NCI-H1092 (cell line): Measurements from ENCODE around the gene SREBF1.

Experiments
- DNase-seq: peaks from one replicate; lab custom pipeline; 2025; lab: John Stamatoyannopoulos, UW

SREBF1 gene

DNA sequence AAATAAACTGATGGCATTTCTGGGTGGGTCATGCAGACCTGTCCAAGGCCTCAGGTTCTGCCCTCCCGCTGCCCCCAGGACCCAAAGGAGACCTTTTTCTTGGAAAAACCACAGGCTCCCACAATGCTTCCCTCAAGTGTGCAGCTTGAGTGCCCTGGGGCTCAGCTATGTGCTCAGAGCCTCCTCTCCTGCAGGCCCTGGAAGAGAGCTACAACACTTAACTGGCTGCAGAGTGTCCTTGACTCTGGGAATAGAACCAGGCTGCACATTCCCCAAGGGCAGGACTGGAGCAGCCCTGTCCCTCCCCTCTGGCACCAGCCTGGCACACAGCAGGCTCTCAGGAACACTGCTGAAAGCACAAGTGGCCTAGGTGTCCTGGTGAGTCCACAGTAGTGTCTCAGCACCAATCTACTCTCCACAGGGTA lies 4.8 kb upstream of the SREBF1 start:
- peak; percentile 28 for DNase-seq

DNA sequence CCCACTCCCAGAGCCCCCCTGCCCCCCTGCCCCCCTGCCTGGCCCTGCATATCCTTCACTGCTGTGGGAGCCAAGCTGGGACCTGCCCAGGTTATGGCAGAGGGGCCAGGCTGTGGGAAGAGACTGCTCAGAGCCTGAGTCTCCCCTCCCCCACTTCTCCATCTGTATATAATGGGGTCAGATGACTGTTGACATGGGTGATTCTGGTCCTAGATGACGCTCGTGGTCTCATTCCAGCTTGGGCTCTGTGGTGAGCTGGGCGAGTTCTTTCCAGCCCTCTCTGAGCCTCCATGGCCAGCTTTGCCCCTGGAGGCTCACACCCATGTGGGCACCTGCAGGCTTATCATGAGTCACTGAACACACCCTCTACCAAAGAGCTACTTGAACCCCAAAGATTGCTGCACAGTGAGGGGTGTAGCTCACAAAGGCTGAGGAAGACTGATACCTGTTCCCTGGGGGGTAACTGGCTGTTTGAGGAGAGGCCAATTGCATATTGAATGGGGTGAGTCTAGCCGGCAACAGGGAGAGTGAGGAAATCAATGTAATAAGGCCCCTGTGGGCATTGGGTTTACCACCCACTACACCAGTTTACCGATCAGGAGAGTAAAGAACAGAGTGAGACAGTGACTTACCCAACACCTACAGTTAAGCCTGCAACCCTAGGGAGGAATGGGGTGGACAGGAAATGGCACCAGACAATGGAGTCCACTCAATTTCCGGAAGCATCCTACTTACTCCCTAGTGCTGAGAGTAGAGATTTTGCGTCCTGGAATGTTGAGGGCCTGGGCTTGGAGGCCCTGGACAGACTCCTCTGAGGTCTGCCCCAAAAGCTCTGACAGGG lies 4.2 kb upstream of the SREBF1 start:
- no peak for DNase-seq

- peak; percentile 55 for DNase-seq
Measured at GRCh38 chr17:17839791-17840707, 3.3 kb upstream of the SREBF1 start.

DNA sequence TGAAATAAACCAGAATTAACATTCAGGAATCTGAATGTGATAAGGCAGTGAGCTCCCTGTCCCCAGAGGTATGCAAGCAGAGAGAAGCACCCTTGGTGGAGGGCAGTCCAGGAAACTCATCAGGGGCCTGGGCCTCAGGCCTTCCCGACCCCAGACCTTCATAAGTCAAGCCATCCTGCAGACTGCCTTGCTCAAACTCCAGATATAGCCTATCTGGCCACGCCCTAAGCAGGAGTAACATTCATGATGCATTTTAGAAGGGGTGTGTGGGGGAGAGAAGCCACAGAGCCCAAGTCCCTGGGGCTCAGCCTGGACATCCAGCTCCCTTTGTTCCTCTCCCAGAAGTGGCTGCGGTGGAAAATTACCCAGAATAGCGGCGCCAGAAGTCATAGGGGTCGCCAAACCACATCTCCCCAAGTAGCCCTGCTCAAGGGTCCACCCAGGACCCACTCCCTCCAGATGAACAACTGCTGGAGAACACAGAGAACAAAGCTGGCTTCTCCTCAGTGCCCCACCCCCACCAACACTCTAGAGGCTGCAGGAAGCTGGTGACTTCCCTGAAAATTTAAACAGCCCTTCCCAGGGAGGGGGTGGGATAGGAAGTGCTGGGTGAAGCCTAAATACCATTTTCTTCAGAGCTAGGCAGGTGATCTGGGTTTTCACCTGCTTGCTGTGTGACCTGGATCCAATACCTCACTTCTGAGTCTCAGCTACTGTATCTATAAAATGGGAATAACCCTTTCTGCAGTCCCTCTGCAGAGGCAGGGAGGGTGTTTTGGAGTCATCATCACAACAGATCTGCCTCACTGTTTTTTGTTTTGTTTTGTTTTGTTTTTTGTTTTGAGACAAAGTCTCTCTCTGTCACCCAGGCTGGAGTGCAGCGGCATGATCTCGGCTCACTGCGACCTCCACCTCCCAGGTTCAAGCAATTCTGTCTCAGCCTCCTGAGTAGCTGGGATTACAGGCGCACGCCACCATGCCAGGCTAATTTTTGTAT lies 1.5 kb upstream of the SREBF1 start:
- no peak for DNase-seq

- no peak for DNase-seq
Measured at GRCh38 chr17:17837380-17837821, 615 bp upstream of the SREBF1 start.

GRCh38 chr17:17836250-17836817 lies 452 bp downstream of the SREBF1 start:
- DNase-seq: peak; percentile 93

- DNase-seq: no peak
Measured at GRCh38 chr17:17835415-17836249, 1.2 kb downstream of the SREBF1 start.

GRCh38 chr17:17834974-17835373 lies 1.8 kb downstream of the SREBF1 start:
- no peak for DNase-seq

GRCh38 chr17:17833658-17834357 lies 3.0 kb downstream of the SREBF1 start:
- no peak for DNase-seq

DNA sequence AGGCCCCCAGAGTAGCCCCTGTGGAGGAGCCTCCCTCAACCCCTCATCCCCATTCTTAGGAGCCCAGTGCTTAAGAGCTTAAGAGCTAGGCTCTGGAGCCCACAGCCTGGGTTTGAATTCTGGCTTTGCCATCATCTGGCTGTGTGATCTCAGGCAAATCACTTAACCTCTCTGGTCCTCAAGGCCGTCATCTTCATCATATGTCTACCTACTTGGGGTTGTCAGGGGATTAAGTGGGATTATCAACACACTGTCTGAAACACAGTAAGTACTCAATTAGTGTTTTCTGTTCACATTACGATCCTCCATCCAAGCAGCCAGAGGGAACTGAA lies 4.8 kb downstream of the SREBF1 start:
- DNase-seq: no peak

GRCh38 chr17:17831208-17832031 lies 5.4 kb downstream of the SREBF1 start:
- no peak for DNase-seq

DNA sequence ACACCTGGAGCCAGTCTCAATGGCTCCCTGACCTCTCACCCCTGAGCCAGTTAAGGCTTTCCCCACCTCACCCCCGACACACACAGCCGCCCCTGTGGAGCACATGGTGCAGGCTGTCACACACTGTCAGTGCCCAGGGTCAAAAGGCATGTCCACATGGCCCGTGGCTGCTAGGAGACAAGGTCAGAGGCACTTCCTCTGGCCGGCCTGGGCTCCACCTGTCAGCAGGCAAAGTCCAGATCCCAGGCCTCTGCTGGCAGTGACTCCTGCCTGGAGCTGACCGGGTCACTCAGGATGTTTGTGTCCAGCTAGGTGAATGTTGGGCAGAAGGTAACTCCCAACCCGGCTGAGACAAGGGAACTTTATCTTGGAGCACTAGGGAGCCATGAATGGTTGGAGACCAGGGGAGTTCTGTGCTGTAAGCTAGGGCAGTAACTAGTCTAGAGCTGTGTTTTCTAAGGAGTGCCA lies 6.0 kb downstream of the SREBF1 start:
- no peak for DNase-seq

DNA sequence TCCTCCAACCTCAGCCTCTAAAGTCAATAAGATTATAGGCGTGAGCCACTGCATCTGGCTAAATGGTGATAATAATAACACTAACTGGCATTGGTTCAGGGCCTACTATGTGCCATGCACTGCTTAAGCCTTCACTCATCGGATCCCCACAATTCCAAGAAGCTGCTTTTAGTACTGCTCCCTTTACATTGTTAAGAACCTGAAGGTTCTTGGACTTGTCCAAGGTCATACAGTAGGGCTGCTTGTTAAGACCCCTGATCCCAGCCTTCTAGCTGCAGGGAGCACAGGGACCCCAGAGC lies 6.6 kb downstream of the SREBF1 start:
- no peak for DNase-seq

DNA sequence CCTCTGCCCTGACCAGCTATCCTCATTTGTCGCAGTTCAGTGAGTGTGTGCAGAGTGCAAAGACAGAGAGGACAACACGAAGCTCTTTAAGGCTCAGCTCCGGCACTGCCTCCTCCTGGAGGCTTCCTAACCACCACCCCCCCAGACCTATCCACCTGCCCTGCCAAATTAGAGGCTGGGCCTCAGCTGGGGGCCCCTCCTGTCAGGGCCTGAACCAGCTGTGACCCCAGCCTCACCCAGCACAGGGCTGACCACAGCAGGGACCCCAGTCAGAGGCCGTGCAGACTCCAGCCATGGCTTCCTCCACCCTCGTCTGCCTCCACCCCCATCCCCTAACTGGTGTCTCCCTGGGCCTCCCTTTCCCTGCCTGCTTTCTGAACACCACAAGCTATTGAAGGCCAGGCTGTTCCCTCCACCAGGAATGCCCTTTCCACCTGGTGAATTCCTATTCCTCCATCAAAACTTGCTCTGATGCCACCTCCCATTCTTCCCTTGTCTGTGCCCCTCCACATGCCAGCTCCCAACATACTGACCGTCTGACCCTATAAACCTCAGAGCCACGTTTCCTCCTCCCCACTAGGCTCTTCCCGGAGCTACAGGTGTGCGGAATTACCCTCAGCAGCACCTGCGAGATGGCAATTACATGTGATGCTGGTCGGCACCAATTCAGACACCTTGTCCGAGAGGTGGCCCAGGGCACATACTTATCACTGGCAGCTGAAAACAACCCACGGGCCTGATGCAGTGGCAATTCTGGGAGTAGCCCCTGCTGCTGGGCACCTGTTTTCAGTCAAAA lies 8.8 kb downstream of the SREBF1 start:
- DNase-seq: no peak

- DNase-seq: no peak
Measured at GRCh38 chr17:17826942-17827785, 9.6 kb downstream of the SREBF1 start.

GRCh38 chr17:17826342-17826713 lies 10.5 kb downstream of the SREBF1 start:
- no peak for DNase-seq
